Activated CD4-positive, alpha-beta T cell treated with anti-CD3 and anti-CD28 coated beads for 36 hours (primary cell): Measurements from ENCODE around the gene MPC1. TPM values are rescaled to one million over a fixed set of nuclear protein-coding genes. Genes with fewer than 3 reads are reported as not detected.

ENCODE experiments used
- ATAC-seq: fragments of 200-7000 bp; cut with Tn5 transposase; one replicate; pipeline ENCODE4 v1.10.0; 2021; ENCODE audit warnings: mild to moderate bottlenecking, moderate library complexity
- CTCF ChIA-PET: fragments of 350-600 bp; sonication (Branson Sonifier 250); formaldehyde crosslinking; loops from one replicate; lab custom pipeline; 2021; ENCODE audit warnings: antibody characterized with exemption; lab: Charles Lee
- POLR2A ChIA-PET: fragments of 350-600 bp; sonication (Branson Sonifier 250); formaldehyde crosslinking; loops from one replicate; lab custom pipeline; 2021; ENCODE audit warnings: antibody characterized with exemption, inconsistent platforms; lab: Charles Lee
- DNase-seq: peaks from one replicate; pipeline ENCODE4 v3.0.0-alpha.2; 2020
- H3K27ac Mint-ChIP-seq: one replicate; pipeline ENCODE4 v1.8.0; 2021; ENCODE audit warnings: mixed read lengths
- H3K27me3 Mint-ChIP-seq: one replicate; pipeline ENCODE4 v1.8.0; 2021; ENCODE audit warnings: mixed read lengths
- H3K36me3 Mint-ChIP-seq: one replicate; pipeline ENCODE4 v1.8.0; 2021; ENCODE audit warnings: low read depth, mixed read lengths
- H3K4me1 Mint-ChIP-seq: one replicate; pipeline ENCODE4 v1.8.0; 2021; ENCODE audit warnings: mixed read lengths
- H3K4me3 Mint-ChIP-seq: one replicate; pipeline ENCODE4 v1.8.0; 2021; ENCODE audit warnings: mild to moderate bottlenecking, moderate library complexity, mixed read lengths
- H3K9me3 Mint-ChIP-seq: one replicate; pipeline ENCODE4 v1.8.0; 2021; ENCODE audit warnings: low read depth, mixed read lengths
- intact Hi-C, 2 experiments: fragments of 100-400 bp; cut with DNase I in 1 of 2; cut with micrococcal nuclease in 1 of 2; formaldehyde crosslinking; loops; one replicate each; pipeline versions ENCODE4 v1.14.2 to v1.15.1; 2022 to 2024; cut with DNase I, micrococcal nuclease
- total RNA-seq, 2 experiments: library from RNA; stranded (reverse); gene quantifications; one replicate each; pipeline ENCODE4 v1.2.3, GENCODE V29; 2021

The MPC1 gene
- total RNA-seq, 2 experiments from 2014 or later = 17.7 to 20.5 TPM

GRCh38 chr6:166417285-166417691, 34.5 kb upstream of the MPC1 start:
- intact Hi-C loops = loop anchor here (1.0 to 5.0 kb wide), 3 partner anchors 34 to 210 kb away; partner anchors contain the start of gene RPS6KA2 (in 1 of the 2)
- H3K9me3 Mint-ChIP-seq = peaks cover 10% of the 10 kb centered on the region
- H3K4me1 Mint-ChIP-seq = peaks cover 76% of the 10 kb centered on the region
- ATAC-seq = peak; percentile 89
- H3K36me3 Mint-ChIP-seq = peaks cover 21% of the 10 kb centered on the region
- ChIA-PET POLR2A (no interaction called here), CTCF (no interaction called here)
- H3K27me3 Mint-ChIP-seq = no peaks in the 10 kb centered on the region
- peak; percentile 62 for DNase-seq
- no peak overlapping the region for H3K4me3 Mint-ChIP-seq
- H3K27ac Mint-ChIP-seq = peak overlapping the region; percentile 85

- Mint-ChIP-seq H3K4me1 (peaks cover 90% of the 10 kb centered on the region), H3K36me3 (peaks cover 21% of the 10 kb centered on the region), H3K4me3 (no peak overlapping the region), H3K27ac (peak overlapping the region; percentile 85), H3K9me3 (peaks cover 10% of the 10 kb centered on the region), H3K27me3 (no peaks in the 10 kb centered on the region)
- ChIA-PET CTCF (no interaction called here), POLR2A (no interaction called here)
- ATAC-seq (no peak), DNase-seq (no peak)
- intact Hi-C loops = loop anchor here (5.0 kb wide), 2 partner anchors 71 to 211 kb away; partner anchors contain the start of gene RPS6KA2 (in 1 of the 2)
Observed at GRCh38 chr6:166415833-166416347, 33.1 kb upstream of the MPC1 start.

GRCh38 chr6:166415306-166415705, 32.6 kb upstream of the MPC1 start:
- DNase-seq (peak; percentile 58), ATAC-seq (peak; percentile 33)
- Mint-ChIP-seq H3K27ac (peak overlapping the region; percentile 85), H3K27me3 (no peaks in the 10 kb centered on the region), H3K4me3 (peak overlapping the region; percentile 5), H3K4me1 (peaks cover 94% of the 10 kb centered on the region), H3K36me3 (peaks cover 19% of the 10 kb centered on the region), H3K9me3 (peaks cover 10% of the 10 kb centered on the region)
- CTCF ChIA-PET = interaction anchor here (0.7 kb wide), 1 partner anchor 126 kb away, joined by 3 read pairs; no protein-coding TSS in a partner anchor
- intact Hi-C loops = loop anchor here (5.0 kb wide), 2 partner anchors 72 to 212 kb away; partner anchors contain the start of gene RPS6KA2 (in 1 of the 2)
- POLR2A ChIA-PET = no interaction called here

GRCh38 chr6:166413491-166413951, 30.8 kb upstream of the MPC1 start:
- DNase-seq (no peak), ATAC-seq (no peak)
- no peak overlapping the region for H3K27ac Mint-ChIP-seq
- H3K27me3 Mint-ChIP-seq = no peaks in the 10 kb centered on the region
- intact Hi-C loops = no loop called here
- POLR2A ChIA-PET = no interaction called here
- CTCF ChIA-PET = interaction anchor here (1.4 kb wide), 1 partner anchor 12 kb away, joined by 5 read pairs; no protein-coding TSS in a partner anchor
- H3K9me3 Mint-ChIP-seq = peaks cover 10% of the 10 kb centered on the region
- H3K4me1 Mint-ChIP-seq = peaks cover 83% of the 10 kb centered on the region
- peaks cover 17% of the 10 kb centered on the region for H3K36me3 Mint-ChIP-seq
- H3K4me3 Mint-ChIP-seq = no peak overlapping the region

GRCh38 chr6:166412911-166413384, 30.2 kb upstream of the MPC1 start:
- H3K27me3 Mint-ChIP-seq = no peaks in the 10 kb centered on the region
- no peak overlapping the region for H3K27ac Mint-ChIP-seq
- CTCF ChIA-PET = no interaction called here
- H3K36me3 Mint-ChIP-seq = peaks cover 17% of the 10 kb centered on the region
- ATAC-seq = no peak
- intact Hi-C loops = no loop called here
- POLR2A ChIA-PET = no interaction called here
- DNase-seq = no peak
- peaks cover 10% of the 10 kb centered on the region for H3K9me3 Mint-ChIP-seq
- H3K4me3 Mint-ChIP-seq = no peak overlapping the region
- peaks cover 78% of the 10 kb centered on the region for H3K4me1 Mint-ChIP-seq

GRCh38 chr6:166412156-166412910, 29.6 kb upstream of the MPC1 start:
- intact Hi-C loops = no loop called here
- Mint-ChIP-seq H3K9me3 (peaks cover 10% of the 10 kb centered on the region), H3K27me3 (no peaks in the 10 kb centered on the region), H3K4me1 (peaks cover 71% of the 10 kb centered on the region), H3K27ac (peak overlapping the region; percentile 70), H3K4me3 (no peak overlapping the region), H3K36me3 (peaks cover 15% of the 10 kb centered on the region)
- DNase-seq (no peak), ATAC-seq (no peak)
- CTCF ChIA-PET = interaction anchor here (1.2 to 1.6 kb wide), 3 partner anchors 10 to 99 kb away, joined by 4 to 6 read pairs (median 5); no protein-coding TSS in a partner anchor
- POLR2A ChIA-PET = no interaction called here

GRCh38 chr6:166411721-166412151, 29.0 kb upstream of the MPC1 start:
- peaks cover 9% of the 10 kb centered on the region for H3K9me3 Mint-ChIP-seq
- intact Hi-C loops = no loop called here
- ChIA-PET CTCF (interaction anchor here (0.5 to 1.6 kb wide), 4 partner anchors 9 to 99 kb away, joined by 3 to 6 read pairs (median 4); no protein-coding TSS in a partner anchor), POLR2A (no interaction called here)
- H3K36me3 Mint-ChIP-seq = peaks cover 14% of the 10 kb centered on the region
- H3K27ac Mint-ChIP-seq = peak overlapping the region; percentile 70
- peaks cover 65% of the 10 kb centered on the region for H3K4me1 Mint-ChIP-seq
- ATAC-seq (peak; percentile 57), DNase-seq (peak; percentile 52)
- H3K4me3 Mint-ChIP-seq = peak overlapping the region; percentile 10
- no peaks in the 10 kb centered on the region for H3K27me3 Mint-ChIP-seq

- Mint-ChIP-seq H3K9me3 (peaks cover 4% of the 10 kb centered on the region), H3K27me3 (no peaks in the 10 kb centered on the region), H3K4me3 (peak overlapping the region; percentile 10), H3K27ac (peak overlapping the region; percentile 70), H3K4me1 (peaks cover 61% of the 10 kb centered on the region), H3K36me3 (peaks cover 10% of the 10 kb centered on the region)
- intact Hi-C loops = no loop called here
- CTCF ChIA-PET = interaction anchor here (0.5 to 2.0 kb wide), 8 partner anchors 9 to 191 kb away, joined by 3 to 16 read pairs (median 4); no protein-coding TSS in a partner anchor
- ATAC-seq (peak; percentile 21), DNase-seq (no peak)
- POLR2A ChIA-PET = no interaction called here
Observed at GRCh38 chr6:166411271-166411670, 28.5 kb upstream of the MPC1 start.

GRCh38 chr6:166410426-166410935, 27.7 kb upstream of the MPC1 start:
- peaks cover 53% of the 10 kb centered on the region for H3K4me1 Mint-ChIP-seq
- H3K27me3 Mint-ChIP-seq = no peaks in the 10 kb centered on the region
- no peak for ATAC-seq
- H3K36me3 Mint-ChIP-seq = peaks cover 3% of the 10 kb centered on the region
- peak overlapping the region; percentile 21 for H3K27ac Mint-ChIP-seq
- ChIA-PET POLR2A (no interaction called here), CTCF (interaction anchor here (0.7 to 2.0 kb wide), 6 partner anchors 10 to 100 kb away, joined by 3 to 16 read pairs (median 4); no protein-coding TSS in a partner anchor)
- H3K4me3 Mint-ChIP-seq = no peak overlapping the region
- no peak for DNase-seq
- intact Hi-C loops = no loop called here
- H3K9me3 Mint-ChIP-seq = no peaks in the 10 kb centered on the region

GRCh38 chr6:166408936-166409755, 26.4 kb upstream of the MPC1 start:
- Mint-ChIP-seq H3K27ac (no peak overlapping the region), H3K9me3 (no peaks in the 10 kb centered on the region)
- POLR2A ChIA-PET = no interaction called here

More at GRCh38 chr6:166408936-166409755, 26.4 kb upstream of the MPC1 start:
- CTCF ChIA-PET = interaction anchor here (1.3 to 2.0 kb wide), 3 partner anchors 9 to 99 kb away, joined by 3 to 16 read pairs (median 3); no protein-coding TSS in a partner anchor
- peaks cover 40% of the 10 kb centered on the region for H3K4me1 Mint-ChIP-seq
- no peaks in the 10 kb centered on the region for H3K36me3 Mint-ChIP-seq
- DNase-seq (no peak), ATAC-seq (no peak)
- no peak overlapping the region for H3K4me3 Mint-ChIP-seq
- H3K27me3 Mint-ChIP-seq = no peaks in the 10 kb centered on the region
- intact Hi-C loops = loop anchor here in 1 of 2 experiments (10.0 kb wide), 1 partner anchor 524 kb away; no protein-coding TSS in a partner anchor
